ENCODE results near the gene STAT3. TPM values are rescaled to one million over a fixed set of nuclear protein-coding genes. Genes with fewer than 3 reads are reported as not detected.

STAT3 gene
- total RNA-seq, 2 experiments from 2014 or later = 14.8 to 28.7 TPM

GRCh38 chr17:42333053-42333452, 55.2 kb downstream of the STAT3 start:
- no peak overlapping the region for H2AFZ ChIP-seq (ENCODE audit: low read length)
- no peaks in the 10 kb centered on the region for H3K4me1 ChIP-seq (ENCODE audit: insufficient read depth, low read length, poor library complexity, severe bottlenecking)
- TF ChIP-seq CTCF (conservative IDR thresholded peaks at IDR 0.05; ENCODE audit: low read length) = no peak
- TF ChIP-seq EZH2phosphoT487 (IDR thresholded peaks at IDR 0.05; ENCODE audit: borderline replicate concordance, low read depth, low read length) = no peak
- no peaks in the 10 kb centered on the region for H3K9me2 ChIP-seq (ENCODE audit: insufficient read depth, low read length)
- intact Hi-C loops (cut with micrococcal nuclease; ENCODE audit: unreplicated experiment) = no loop called here
- ChIA-PET CTCF (ENCODE audit: unreplicated experiment) (no interaction called here), POLR2A (interaction anchor here (0.7 kb wide), 1 partner anchor 336 kb away, joined by 3 read pairs; no protein-coding TSS in a partner anchor)
- no peak overlapping the region for H3K4me2 ChIP-seq (ENCODE audit: low read length)
- H4K20me1 ChIP-seq (ENCODE audit: insufficient read depth, low read length) = no peaks in the 10 kb centered on the region
- H3K79me2 ChIP-seq (ENCODE audit: insufficient read depth, low read depth, low read length) = no peaks in the 10 kb centered on the region
- no peak overlapping the region for H3K4me3 ChIP-seq (ENCODE audit: low read depth, low read length, poor library complexity, severe bottlenecking)
- peaks cover 47% of the 10 kb centered on the region; the same call in 1 of the 2 replicates for H3K36me3 ChIP-seq (ENCODE audit: insufficient read depth, low read length)
- H3K27ac ChIP-seq (ENCODE audit: low read depth, low read length, poor library complexity, severe bottlenecking) = no peak overlapping the region
- DNase-seq (ENCODE audit: low spot score) = no peak
- no peaks in the 10 kb centered on the region for H3K9me3 ChIP-seq (ENCODE audit: low read length)
- no TSS peak for BruUV-seq (replicated peaks)

- DNase-seq (ENCODE audit: low spot score) = no peak
- Histone ChIP-seq H3K9me3 (ENCODE audit: low read length) (no peaks in the 10 kb centered on the region), H2AFZ (ENCODE audit: low read length) (no peak overlapping the region), H3K27ac (ENCODE audit: low read depth, low read length, poor library complexity, severe bottlenecking) (no peak overlapping the region), H3K4me3 (ENCODE audit: low read depth, low read length, poor library complexity, severe bottlenecking) (no peak overlapping the region), H3K4me1 (ENCODE audit: insufficient read depth, low read length, poor library complexity, severe bottlenecking) (no peaks in the 10 kb centered on the region), H3K9me2 (ENCODE audit: insufficient read depth, low read length) (no peaks in the 10 kb centered on the region), H3K4me2 (ENCODE audit: low read length) (no peak overlapping the region), H4K20me1 (ENCODE audit: insufficient read depth, low read length) (no peaks in the 10 kb centered on the region), H3K36me3 (ENCODE audit: insufficient read depth, low read length) (peaks cover 24% of the 10 kb centered on the region; the same call in 1 of the 2 replicates), H3K79me2 (ENCODE audit: insufficient read depth, low read depth, low read length) (no peaks in the 10 kb centered on the region)
- ChIA-PET POLR2A (interaction anchor here (0.5 kb wide), 1 partner anchor 690 kb away, joined by 3 read pairs; no protein-coding TSS in a partner anchor), CTCF (ENCODE audit: unreplicated experiment) (no interaction called here)
- BruUV-seq (replicated peaks) = no TSS peak
- TF ChIP-seq CTCF (conservative IDR thresholded peaks at IDR 0.05; ENCODE audit: low read length) = no peak
- TF ChIP-seq EZH2phosphoT487 (IDR thresholded peaks at IDR 0.05; ENCODE audit: borderline replicate concordance, low read depth, low read length) = no peak
- intact Hi-C loops (cut with micrococcal nuclease; ENCODE audit: unreplicated experiment) = no loop called here
Measured at GRCh38 chr17:42329025-42329976, 58.9 kb downstream of the STAT3 start.

GRCh38 chr17:42325026-42325425, 63.2 kb downstream of the STAT3 start:
- no peaks in the 10 kb centered on the region for H3K9me2 ChIP-seq (ENCODE audit: insufficient read depth, low read length)
- POLR2A ChIA-PET = interaction anchor here (0.7 kb wide), 1 partner anchor 157 kb away, joined by 3 read pairs; no protein-coding TSS in a partner anchor
- TF ChIP-seq CTCF (conservative IDR thresholded peaks at IDR 0.05; ENCODE audit: low read length) = no peak
- TF ChIP-seq EZH2phosphoT487 (IDR thresholded peaks at IDR 0.05; ENCODE audit: borderline replicate concordance, low read depth, low read length) = no peak
- CTCF ChIA-PET (ENCODE audit: unreplicated experiment) = no interaction called here
- H3K36me3 ChIP-seq (ENCODE audit: insufficient read depth, low read length) = peaks cover 6% of the 10 kb centered on the region; the same call in 1 of the 2 replicates
- DNase-seq (ENCODE audit: low spot score) = no peak
- no peaks in the 10 kb centered on the region for H4K20me1 ChIP-seq (ENCODE audit: insufficient read depth, low read length)
- intact Hi-C loops (cut with micrococcal nuclease; ENCODE audit: unreplicated experiment) = no loop called here
- no peak overlapping the region for H3K27ac ChIP-seq (ENCODE audit: low read depth, low read length, poor library complexity, severe bottlenecking)
- H3K4me2 ChIP-seq (ENCODE audit: low read length) = no peak overlapping the region
- no TSS peak for BruUV-seq (replicated peaks)
- no peak overlapping the region for H2AFZ ChIP-seq (ENCODE audit: low read length)
- H3K4me3 ChIP-seq (ENCODE audit: low read depth, low read length, poor library complexity, severe bottlenecking) = no peak overlapping the region
- peaks cover 8% of the 10 kb centered on the region for H3K4me1 ChIP-seq (ENCODE audit: insufficient read depth, low read length, poor library complexity, severe bottlenecking)
- no peaks in the 10 kb centered on the region for H3K79me2 ChIP-seq (ENCODE audit: insufficient read depth, low read depth, low read length)
- no peaks in the 10 kb centered on the region for H3K9me3 ChIP-seq (ENCODE audit: low read length)
